Endodermal cell (in vitro differentiated cells): ENCODE measurements around the gene NTRK3. TPM values are rescaled to one million over a fixed set of nuclear protein-coding genes. Genes with fewer than 3 reads are reported as not detected.

ENCODE experiments used
- DNase-seq: peaks from one replicate; pipeline ENCODE4 v3.0.0-alpha.2; 2017
- H3K27ac ChIP-seq: 2 replicates; pipeline ENCODE4 v1.5.1; 2013; ENCODE audit warnings: mild to moderate bottlenecking, low read depth, low read length, moderate library complexity
- H3K27me3 ChIP-seq: 2 replicates; pipeline ENCODE4 v1.6.1; 2013; ENCODE audit warnings: mild to moderate bottlenecking, low read length, moderate library complexity; ENCODE audit not compliant: insufficient read depth, control insufficient read depth, poor library complexity, severe bottlenecking
- H3K36me3 ChIP-seq: 2 replicates; pipeline ENCODE4 v1.7.0; 2013; ENCODE audit warnings: mild to moderate bottlenecking, low read length, moderate library complexity; ENCODE audit not compliant: control insufficient read depth, insufficient read depth
- H3K4me1 ChIP-seq: one replicate; pipeline ENCODE4 v1.7.0; 2013; ENCODE audit warnings: low read length; ENCODE audit not compliant: control insufficient read depth, insufficient read depth
- H3K4me3 ChIP-seq: 2 replicates; pipeline ENCODE4 v1.5.1; 2013; ENCODE audit warnings: mild to moderate bottlenecking, low read length, moderate library complexity
- H3K9ac ChIP-seq: 2 replicates; pipeline ENCODE4 v1.6.1; 2013; ENCODE audit warnings: mild to moderate bottlenecking, low read length, moderate library complexity; ENCODE audit not compliant: poor library complexity, severe bottlenecking; ENCODE audit errors: extremely low read depth
- H3K9me3 ChIP-seq: 2 replicates; pipeline ENCODE4 v1.6.1; 2013; ENCODE audit warnings: mild to moderate bottlenecking, low read length, moderate library complexity; ENCODE audit not compliant: control insufficient read depth
- H3K27ac Mint-ChIP-seq: 2 replicates; pipeline ENCODE4 v1.8.0; 2020; ENCODE audit warnings: mixed read lengths
- H3K27me3 Mint-ChIP-seq: 2 replicates; pipeline ENCODE4 v1.8.0; 2021; ENCODE audit warnings: mild to moderate bottlenecking, mixed read lengths; ENCODE audit not compliant: insufficient read depth
- H3K36me3 Mint-ChIP-seq: 2 replicates; pipeline ENCODE4 v1.8.0; 2020; ENCODE audit warnings: low read depth, mixed read lengths
- H3K4me1 Mint-ChIP-seq: 2 replicates; pipeline ENCODE4 v1.8.0; 2020; ENCODE audit warnings: mixed read lengths
- H3K4me3 Mint-ChIP-seq: 2 replicates; pipeline ENCODE4 v1.8.0; 2020; ENCODE audit warnings: mild to moderate bottlenecking, moderate library complexity, mixed read lengths
- H3K9me3 Mint-ChIP-seq: 2 replicates; pipeline ENCODE4 v1.8.0; 2020; ENCODE audit warnings: mild to moderate bottlenecking, mixed read lengths
- CTCF ChIP-seq: fragments of 200-600 bp; sonication (generic); conservative IDR thresholded peaks from 2 replicates; pipeline ENCODE4 v1.5.0; 2021; ENCODE audit warnings: antibody characterized with exemption, mild to moderate bottlenecking
- WGBS, 2 experiments: methylation state at CpG; one replicate each; pipeline versions ENCODE4 v1.1.5 to v1.1.7; 2013; ENCODE audit warnings: missing lambda C conversion rate in 2 of 2, mixed read lengths in 1 of 2; ENCODE audit not compliant: insufficient coverage in 1 of 2, insufficient read length in 1 of 2; 5-methylcytosine and 5-hydroxymethylcytosine counted together
- total RNA-seq, 2 donors: library from RNA; stranded (reverse); fragmentation: NEBNext Ultra II Directional in 1 of 2; extraction: Animal tissue kit (Norgen Biotek cat#: 25700) in 1 of 2; gene quantifications; 2 replicates in 1 of 2; 3 replicates in 1 of 2; pipeline ENCODE4 v1.2.1, GENCODE V29; 2021

Gene NTRK3
- total RNA-seq, 2 donors from 2014 or later: 0.11 to 0.86 TPM

- H3K27ac ChIP-seq: no peak overlapping the region
- no peaks in the 10 kb centered on the region for H3K27me3 ChIP-seq
- no peak overlapping the region for H3K4me3 ChIP-seq
- no peak overlapping the region for H3K9ac ChIP-seq
- Mint-ChIP-seq H3K9me3 (no peaks in the 10 kb centered on the region), H3K4me3 (no peak overlapping the region), H3K27ac (no peak overlapping the region), H3K4me1 (peaks cover 15% of the 10 kb centered on the region), H3K27me3 (peaks cover 5% of the 10 kb centered on the region), H3K36me3 (no peaks in the 10 kb centered on the region)
- H3K4me1 ChIP-seq: no peaks in the 10 kb centered on the region
- no peak for DNase-seq
- H3K36me3 ChIP-seq: no peaks in the 10 kb centered on the region
- H3K9me3 ChIP-seq: no peaks in the 10 kb centered on the region
- WGBS, 2 experiments: 87 to 95% methylated on average over 5 to 12 of the region's 12 CpGs
- no peak for TF ChIP-seq CTCF
Observed at GRCh38 chr15:88077296-88078020, 179.1 kb downstream of the NTRK3 start.

DNA sequence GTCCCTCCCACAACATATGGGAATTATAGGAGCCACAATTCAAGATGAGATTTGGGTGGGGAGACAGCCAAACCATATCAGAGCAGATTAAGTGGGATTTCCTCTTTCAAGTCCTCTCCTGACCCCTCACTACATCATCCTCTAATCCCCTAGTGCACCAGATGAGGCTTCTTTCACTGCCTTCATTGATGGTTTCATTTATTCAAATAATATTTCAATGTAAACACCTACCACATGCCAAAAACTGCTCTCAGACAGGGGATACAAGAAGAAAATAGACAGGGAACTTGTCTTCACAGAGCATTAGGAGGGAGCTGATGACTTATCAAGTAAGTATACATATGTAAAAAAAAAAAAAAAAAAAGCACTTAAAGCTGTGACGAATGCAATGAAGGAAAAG is 180.2 kb downstream of the NTRK3 start:
- H3K4me3 ChIP-seq: no peak overlapping the region
- Mint-ChIP-seq H3K27ac (no peak overlapping the region), H3K9me3 (no peaks in the 10 kb centered on the region), H3K36me3 (no peaks in the 10 kb centered on the region), H3K27me3 (peaks cover 3% of the 10 kb centered on the region), H3K4me1 (peaks cover 12% of the 10 kb centered on the region), H3K4me3 (no peak overlapping the region)
- no peaks in the 10 kb centered on the region for H3K27me3 ChIP-seq
- H3K9ac ChIP-seq: no peak overlapping the region
- WGBS, 2 experiments: 83% methylated on average over 1 of the region's 1 CpG; no CpG with 5 or more reads in 1 of the 2 experiments
- no peaks in the 10 kb centered on the region for H3K36me3 ChIP-seq
- no peak overlapping the region for H3K27ac ChIP-seq
- no peak for DNase-seq
- H3K4me1 ChIP-seq: no peaks in the 10 kb centered on the region
- TF ChIP-seq CTCF: no peak
- H3K9me3 ChIP-seq: no peaks in the 10 kb centered on the region

GRCh38 chr15:88075102-88075501 is 181.4 kb downstream of the NTRK3 start:
- no peak overlapping the region for H3K27ac ChIP-seq
- H3K4me3 ChIP-seq: no peak overlapping the region
- no peak for DNase-seq
- no peak overlapping the region for H3K9ac ChIP-seq
- H3K36me3 Mint-ChIP-seq: no peaks in the 10 kb centered on the region
- no peaks in the 10 kb centered on the region for H3K9me3 ChIP-seq
- H3K27me3 Mint-ChIP-seq: peaks cover 5% of the 10 kb centered on the region
- H3K27ac Mint-ChIP-seq: no peak overlapping the region
- no peaks in the 10 kb centered on the region for H3K4me1 ChIP-seq
- H3K36me3 ChIP-seq: no peaks in the 10 kb centered on the region
- H3K4me1 Mint-ChIP-seq: peaks cover 12% of the 10 kb centered on the region
- no peak overlapping the region for H3K4me3 Mint-ChIP-seq
- no peaks in the 10 kb centered on the region for H3K9me3 Mint-ChIP-seq
- H3K27me3 ChIP-seq: peaks cover under 1% of the 10 kb centered on the region
- 80 to 92% methylated on average over 4 to 6 of the region's 6 CpGs for WGBS, 2 experiments
- no peak for TF ChIP-seq CTCF
